GM18508 (cell line): Measurements from ENCODE around the gene KLHL24.
"Not testable (repeated sequence)": the region's sequence is repeated elsewhere in the genome, so short reads cannot be mapped to it uniquely, and the experiment has no call there.

ENCODE experiments used
- ATAC-seq: cut with Tn5 transposase; IDR thresholded peaks from one replicate; pipeline ENCODE4 v1.9.1; 2021; ENCODE audit warnings: moderate number of reproducible peaks; ENCODE audit not compliant: insufficient read depth, unreplicated experiment

KLHL24 gene

GRCh38 chr3:183634707-183635106 is 716 bp upstream of the KLHL24 start:
- ATAC-seq = no peak

DNA sequence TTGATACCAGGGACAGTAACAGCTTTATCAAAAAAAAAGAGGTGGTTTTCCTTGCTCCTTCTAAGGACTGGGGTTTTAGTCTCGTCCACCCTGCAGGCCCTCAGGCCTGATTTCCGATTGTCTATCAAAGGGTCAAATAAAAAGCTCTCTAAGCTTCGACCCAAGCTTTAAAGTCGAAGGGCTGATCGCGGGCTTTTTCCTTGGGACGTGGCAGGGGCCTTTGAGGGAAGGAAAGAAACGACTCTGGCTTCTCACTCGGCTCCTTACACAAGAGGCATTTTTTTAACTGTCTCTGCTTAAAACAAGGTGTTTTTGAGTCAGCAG is 354 bp upstream of the KLHL24 start:
- ATAC-seq = peak; percentile 1

DNA sequence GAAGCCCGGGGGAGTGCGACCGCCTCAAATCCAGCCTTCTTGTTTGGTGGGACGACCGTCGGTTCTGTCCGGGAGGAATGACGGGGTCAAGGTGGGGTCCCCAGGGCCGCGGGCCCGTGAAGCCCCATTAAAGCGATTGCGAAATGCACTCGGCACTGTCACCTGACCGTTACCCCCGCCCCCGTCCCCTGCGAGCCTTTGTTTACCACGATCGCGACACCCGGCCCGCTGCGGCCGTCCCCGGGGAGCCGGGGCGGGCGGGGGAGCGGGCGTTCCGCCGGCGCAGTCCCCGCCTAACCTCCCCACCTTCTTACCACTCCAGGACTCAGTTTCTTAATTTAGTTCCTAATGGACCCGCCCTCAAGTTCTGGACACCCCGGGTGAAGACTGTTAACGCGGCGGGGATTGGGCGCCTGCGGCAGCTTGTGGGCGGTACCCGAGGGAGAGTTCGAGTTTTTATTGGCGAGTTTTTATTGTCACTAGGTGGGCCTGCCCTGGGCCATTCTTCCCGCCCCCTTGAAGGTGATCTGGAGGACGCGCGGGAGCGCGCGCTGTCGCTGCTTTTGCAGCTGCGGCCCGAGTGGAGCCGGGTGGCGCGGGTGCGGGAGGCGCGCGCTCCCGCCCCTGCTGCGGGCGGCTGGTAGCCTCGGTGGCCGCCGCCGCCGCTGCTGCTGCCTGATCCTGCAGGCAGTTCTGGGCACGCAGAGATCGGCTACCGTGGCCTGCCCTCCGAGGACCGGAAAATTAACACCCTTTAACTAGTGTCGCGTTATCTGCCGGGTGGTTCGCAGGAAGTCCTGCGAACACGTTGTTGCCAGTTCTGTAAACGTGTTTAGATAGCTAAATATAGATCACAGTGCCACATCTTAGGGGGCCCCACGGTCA is 1.0 kb downstream of the KLHL24 start:
- ATAC-seq = peak; percentile 66

DNA sequence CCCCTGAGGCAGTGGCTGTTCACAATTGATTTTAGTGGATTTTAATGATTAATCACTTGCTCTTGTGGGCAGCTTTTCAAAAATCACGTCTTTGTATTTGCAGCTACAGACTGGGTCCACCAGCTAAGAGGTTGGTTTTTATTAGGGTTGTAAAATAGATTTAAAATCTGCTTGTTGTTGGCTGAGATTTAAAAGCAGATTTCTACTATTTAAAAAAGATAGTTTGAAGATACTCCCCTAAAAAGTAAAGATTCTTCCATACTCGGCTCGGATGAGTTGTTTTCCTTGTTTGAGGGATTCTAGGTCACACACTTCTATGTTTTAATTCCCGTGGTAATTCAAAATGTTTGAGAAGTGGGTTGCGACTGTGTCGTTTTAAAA is 1.7 kb downstream of the KLHL24 start:
- ATAC-seq = no peak

- ATAC-seq = not testable (repeated sequence)
Observed at GRCh38 chr3:183637633-183638032, 2.2 kb downstream of the KLHL24 start.

GRCh38 chr3:183638101-183638852 is 2.9 kb downstream of the KLHL24 start:
- no peak for ATAC-seq

- ATAC-seq = not testable (repeated sequence)
Observed at GRCh38 chr3:183640635-183641034, 5.2 kb downstream of the KLHL24 start.

DNA sequence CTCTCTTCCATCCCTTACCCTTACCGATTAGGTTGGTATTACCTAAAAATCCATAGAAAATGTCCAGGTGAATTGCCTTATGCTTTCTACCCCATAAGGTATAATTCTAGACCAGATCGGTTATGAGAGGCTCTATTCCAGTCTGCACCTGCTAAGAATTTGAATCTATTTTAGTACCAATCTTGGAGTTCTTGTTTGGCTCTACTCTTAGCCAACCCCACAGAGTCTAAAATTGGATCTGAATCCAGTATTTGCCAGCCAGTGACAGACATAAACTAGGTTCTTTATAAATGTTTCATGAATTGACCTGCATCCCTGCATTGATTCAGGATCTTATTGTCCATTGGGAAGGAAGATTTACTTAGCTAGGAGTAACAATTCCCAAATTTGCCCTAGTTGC is 6.5 kb downstream of the KLHL24 start:
- no peak for ATAC-seq

DNA sequence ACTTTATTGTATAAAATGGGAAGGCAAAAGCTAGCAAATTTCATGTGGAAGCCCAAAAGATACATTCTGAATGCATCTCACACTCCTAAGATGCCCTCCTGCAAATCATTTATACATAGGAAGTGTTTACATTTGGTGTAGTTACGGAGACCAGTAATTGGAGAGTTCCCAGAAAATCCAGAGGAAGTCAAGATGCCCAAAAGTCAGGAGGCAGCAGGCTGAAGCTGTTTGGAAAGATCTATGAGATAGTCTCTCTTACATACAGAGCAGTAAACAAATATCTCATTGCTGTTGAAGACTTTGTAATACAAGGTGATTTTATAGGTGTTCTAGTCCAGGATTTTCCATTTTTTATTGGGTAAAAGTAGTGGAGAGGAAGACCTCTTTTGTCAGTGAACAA is 8.8 kb downstream of the KLHL24 start:
- ATAC-seq = no peak

DNA sequence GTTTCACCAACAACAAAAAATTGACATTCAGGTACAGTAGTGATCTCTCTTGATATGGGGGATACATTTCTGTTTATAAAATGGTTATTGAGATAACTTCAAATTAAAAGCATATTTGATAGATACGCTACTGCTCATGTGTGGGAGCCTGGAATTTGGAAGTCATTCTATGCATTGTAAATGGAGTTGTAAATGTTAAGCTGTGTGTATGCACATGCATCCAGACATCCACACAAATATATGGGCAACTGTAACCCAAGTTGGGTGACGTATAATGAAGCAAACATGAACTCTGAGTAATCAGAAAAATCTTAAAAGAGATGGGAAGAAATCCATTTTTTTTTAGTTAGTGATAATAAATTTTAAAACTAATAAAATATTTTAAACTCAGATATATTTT is 9.8 kb downstream of the KLHL24 start:
- ATAC-seq = no peak

DNA sequence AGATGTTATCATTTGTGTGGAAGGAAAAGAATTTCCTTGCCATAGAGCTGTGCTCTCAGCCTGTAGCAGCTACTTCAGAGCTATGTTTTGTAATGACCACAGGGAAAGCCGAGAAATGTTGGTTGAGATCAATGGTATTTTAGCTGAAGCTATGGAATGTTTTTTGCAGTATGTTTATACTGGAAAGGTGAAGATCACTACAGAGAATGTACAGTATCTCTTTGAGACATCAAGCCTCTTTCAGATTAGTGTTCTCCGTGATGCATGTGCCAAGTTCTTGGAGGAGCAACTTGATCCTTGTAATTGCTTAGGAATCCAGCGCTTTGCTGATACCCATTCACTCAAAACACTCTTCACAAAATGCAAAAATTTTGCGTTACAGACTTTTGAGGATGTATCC is 15.1 kb downstream of the KLHL24 start:
- no peak for ATAC-seq

- ATAC-seq = no peak
Observed at GRCh38 chr3:183653209-183654064, 18.0 kb downstream of the KLHL24 start.

DNA sequence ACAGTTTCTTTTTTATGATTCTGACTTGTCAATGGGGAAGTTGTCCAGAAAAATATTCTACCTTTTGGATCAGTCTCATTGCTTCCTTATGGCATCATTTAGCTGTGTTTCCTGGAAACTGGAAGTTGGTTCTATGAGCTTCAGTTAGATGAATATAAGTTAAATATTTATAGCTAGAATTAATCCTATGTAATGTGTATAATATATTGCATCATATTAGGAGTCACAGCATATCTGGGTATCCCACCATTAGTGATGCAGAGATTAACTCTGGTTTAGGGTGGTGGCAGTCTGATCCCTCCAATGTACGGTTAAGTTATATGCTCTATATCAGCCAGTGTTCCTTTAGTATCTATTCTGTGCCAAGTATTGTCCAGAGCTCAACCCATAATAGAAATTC is 19.3 kb downstream of the KLHL24 start:
- ATAC-seq = no peak

GRCh38 chr3:183662099-183662498 is 26.7 kb downstream of the KLHL24 start:
- no peak for ATAC-seq

DNA sequence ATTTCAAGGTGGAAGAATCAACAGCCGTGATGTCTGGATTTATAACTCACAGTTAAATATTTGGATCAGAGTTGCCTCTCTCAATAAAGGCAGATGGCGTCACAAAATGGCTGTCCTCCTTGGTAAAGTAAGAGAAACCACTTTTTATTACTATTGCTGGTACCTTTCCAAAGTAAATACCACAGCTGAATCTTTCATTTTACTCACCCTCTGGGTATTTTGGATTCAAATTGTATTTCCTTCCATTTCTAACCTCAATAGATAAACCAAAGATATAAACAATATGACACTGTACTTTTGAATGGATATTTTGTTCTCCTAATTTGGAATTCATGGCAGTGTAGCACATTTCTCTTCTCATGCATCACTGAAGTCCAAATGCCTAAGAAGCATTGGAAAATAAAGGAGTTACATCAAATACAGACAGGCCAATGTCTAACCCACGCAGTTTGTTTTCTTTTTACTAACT is 29.5 kb downstream of the KLHL24 start:
- ATAC-seq = no peak

DNA sequence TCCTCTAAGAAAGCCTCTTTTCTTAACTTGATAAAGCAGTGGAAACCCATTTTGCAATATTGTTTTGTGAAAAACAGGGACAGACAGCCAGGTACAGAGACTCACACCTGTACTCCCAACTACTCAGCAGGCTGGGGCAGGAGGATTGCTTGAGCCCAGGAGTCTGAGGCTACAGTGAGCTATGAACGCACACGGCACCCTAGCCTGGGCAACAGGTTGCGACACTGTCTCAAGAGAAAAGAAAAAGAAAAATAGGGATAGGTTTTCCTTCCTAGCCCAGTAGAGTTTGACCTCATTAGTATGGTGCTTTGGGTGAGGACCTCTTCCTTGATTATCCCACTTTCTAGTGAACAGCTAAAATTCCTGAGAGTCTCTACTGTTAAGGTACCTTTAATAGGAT is 44.6 kb downstream of the KLHL24 start:
- ATAC-seq = no peak

- ATAC-seq = no peak
Observed at GRCh38 chr3:183687705-183688104, 52.3 kb downstream of the KLHL24 start.

DNA sequence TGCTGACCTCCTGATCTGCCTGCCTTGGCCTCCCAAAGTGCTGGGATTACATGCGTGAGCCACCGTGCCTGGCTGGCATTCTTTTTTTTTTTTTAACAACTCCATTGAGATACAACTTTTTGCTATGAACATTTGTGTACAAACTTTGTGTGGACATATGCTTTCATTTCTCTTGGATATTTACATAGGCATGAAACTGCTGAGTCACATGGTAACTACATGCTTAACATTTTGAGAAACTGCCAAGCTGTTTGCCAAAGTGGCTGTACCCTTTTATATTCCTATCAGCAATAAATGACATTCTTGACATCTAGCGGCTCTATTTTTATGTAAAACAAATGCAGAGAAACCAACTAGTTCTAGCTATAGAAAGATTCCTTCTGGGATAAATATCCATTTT is 53.5 kb downstream of the KLHL24 start:
- no peak for ATAC-seq

DNA sequence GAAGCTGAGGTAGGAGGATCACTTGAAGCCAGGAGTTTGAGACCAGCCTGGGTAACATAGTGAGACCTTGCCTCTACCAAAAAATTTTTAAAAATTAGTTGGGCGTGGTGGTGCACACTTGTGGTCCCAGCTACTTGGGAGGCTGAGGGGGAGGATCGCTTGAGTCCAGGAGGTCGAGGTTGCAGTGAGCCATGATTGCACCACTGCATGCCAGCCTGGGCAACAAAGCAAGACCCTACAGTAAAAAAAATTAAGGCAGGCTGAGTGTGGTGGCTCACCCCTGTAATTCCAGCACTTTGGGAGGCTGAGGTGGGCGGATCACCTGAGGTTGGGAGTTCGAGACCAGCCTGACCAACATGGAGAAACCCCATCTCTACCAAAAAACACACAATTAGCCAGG is 54.2 kb downstream of the KLHL24 start:
- not testable (repeated sequence) for ATAC-seq

DNA sequence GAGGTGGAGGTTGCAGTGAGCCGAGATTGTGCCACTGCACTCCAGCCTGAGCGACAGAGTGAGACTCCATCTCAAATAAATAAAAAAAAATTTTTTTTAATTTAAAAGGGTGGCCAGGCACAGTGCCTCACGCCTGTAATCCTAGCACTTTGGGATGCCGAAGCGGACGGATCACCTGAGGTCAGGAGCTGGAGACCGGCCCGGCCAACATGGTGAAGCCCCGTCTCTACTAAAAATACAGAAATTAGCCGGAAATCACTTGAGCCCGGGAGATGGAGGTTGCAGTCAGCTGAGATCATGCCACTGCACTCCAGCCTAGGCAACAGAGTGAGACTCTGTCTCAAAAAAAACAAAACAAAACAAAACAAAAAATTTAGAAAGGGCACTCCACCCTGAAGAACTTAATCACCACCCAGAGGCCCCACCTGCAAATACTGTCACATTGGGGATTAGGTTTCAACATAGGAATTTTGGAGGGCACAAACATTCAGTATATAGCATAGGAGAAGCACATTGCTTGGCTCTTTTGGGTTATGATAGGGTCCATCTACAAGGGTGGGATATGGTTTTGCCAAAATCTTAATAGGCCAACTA is 55.1 kb downstream of the KLHL24 start:
- ATAC-seq = no peak
